HepG2 (cell line): ENCODE results near the gene IKZF3. TPM values are rescaled to one million over a fixed set of nuclear protein-coding genes. Genes with fewer than 3 reads are reported as not detected.

Experiments
- ATAC-seq: fragments of 200-7000 bp; cut with Tn5 transposase; 3 replicates; pipeline ENCODE4 v1.9.1; 2020; ENCODE audit warnings: mild to moderate bottlenecking, moderate library complexity
- BruUV-seq: library from RNA; stranded (reverse); fragments of 400-500 nt; replicated peaks from 2 replicates; lab custom pipeline; 2021; lab: Mats Ljungman, UMichigan
- CTCF ChIA-PET: fragments of 300-600 bp; formaldehyde crosslinking; extraction: SDS; loops from one replicate; lab custom pipeline; 2021; ENCODE audit warnings: low total read pairs, inconsistent platforms, low intra/inter-chr PET ratio; lab: Yijun Ruan, JAX
- POLR2A ChIA-PET: fragments of 350-600 bp; sonication (Branson Sonifier 250); formaldehyde crosslinking; loops from one replicate; lab custom pipeline; 2020; ENCODE audit warnings: antibody characterized with exemption, inconsistent platforms; lab: Yijun Ruan, JAX
- DNase-seq: peaks from one replicate; pipeline ENCODE4 v3.0.0-alpha.2; 2015; ENCODE audit warnings: low spot score
- FAIRE-seq: peaks from 3 replicates; lab custom pipeline; 2011; peaks lifted over from hg19 to GRCh38; lab: Jason Lieb, UNC
- H2AFZ ChIP-seq: one replicate; pipeline ENCODE4 v1.6.1; 2011; ENCODE audit warnings: low read length, inconsistent platforms
- H3K27ac ChIP-seq: fragments of 300-600 bp; 3 replicates; pipeline ENCODE4 v1.8.0; 2011; ENCODE audit warnings: mixed run types, mild to moderate bottlenecking, mixed read lengths, low read length, inconsistent platforms; ENCODE audit not compliant: insufficient read depth; ENCODE audit errors: extremely low read length
- H3K27me3 ChIP-seq, 2 experiments: fragments of 200-600 bp in 1 of 2; 2 replicates in 1 of 2; 3 replicates in 1 of 2; pipeline versions ENCODE4 v1.6.0 to v1.8.0; 2011; ENCODE audit warnings: low read length in 2 of 2, mild to moderate bottlenecking in 2 of 2, moderate library complexity in 2 of 2, inconsistent platforms in 1 of 2; ENCODE audit not compliant: insufficient read depth in 2 of 2, control insufficient read depth in 1 of 2
- H3K36me3 ChIP-seq, 2 experiments: fragments of 200-600 bp in 1 of 2; replicated peaks in 1 of 2; 2 replicates in 1 of 2; 3 replicates in 1 of 2; pipeline versions ENCODE4 v1.5.1 to v1.8.0; 2011; ENCODE audit warnings: low read length in 2 of 2, inconsistent platforms in 1 of 2; ENCODE audit not compliant: insufficient read depth in 2 of 2, control insufficient read depth in 1 of 2
- H3K4me1 ChIP-seq: 2 replicates; pipeline ENCODE4 v1.5.1; 2012; ENCODE audit warnings: low read length, inconsistent platforms; ENCODE audit not compliant: insufficient read depth
- H3K4me2 ChIP-seq: 2 replicates; pipeline ENCODE4 v1.6.0; 2011; ENCODE audit warnings: low read depth, low read length, inconsistent platforms
- H3K4me3 ChIP-seq, 3 experiments: fragments of 200-600 bp in 1 of 3; sonication (generic), shearing (Covaris generic) in 1 of 3; replicated peaks in 1 of 3; 2 replicates each; pipeline ENCODE4 v1.5.1; 2011 to 2016; ENCODE audit warnings: low read length in 3 of 3, inconsistent platforms in 2 of 3, low read depth in 2 of 3, mild to moderate bottlenecking in 2 of 3, control low read depth in 1 of 3, mixed read lengths in 1 of 3; ENCODE audit not compliant: insufficient read depth in 1 of 3
- H3K79me2 ChIP-seq: one replicate; pipeline ENCODE4 v1.6.1; 2011; ENCODE audit warnings: low read length, inconsistent platforms; ENCODE audit not compliant: insufficient read depth
- H3K9ac ChIP-seq: 2 replicates; pipeline ENCODE4 v1.6.0; 2011; ENCODE audit warnings: mild to moderate bottlenecking, low read depth, low read length, inconsistent platforms; ENCODE audit not compliant: insufficient read depth
- H3K9me3 ChIP-seq: 2 replicates; pipeline ENCODE4 v1.5.1; 2012; ENCODE audit warnings: mild to moderate bottlenecking, low read length
- H4K20me1 ChIP-seq: 2 replicates; pipeline ENCODE4 v1.6.0; 2011; ENCODE audit warnings: inconsistent platforms, mild to moderate bottlenecking, low read length, moderate library complexity; ENCODE audit not compliant: insufficient read depth
- AKAP8 ChIP-seq: sonication (generic); formaldehyde crosslinking; IDR thresholded peaks from 2 replicates; pipeline ENCODE4 v1.5.1; 2020; ENCODE audit warnings: mild to moderate bottlenecking, missing genetic modification reagents
- BCL6 ChIP-seq: IDR thresholded peaks from 2 replicates; pipeline ENCODE4 v1.6.1; 2016; ENCODE audit warnings: missing genetic modification reagents, missing compliant biosample characterization
- BRCA1 ChIP-seq: sonication (generic); formaldehyde crosslinking; IDR thresholded peaks from 2 replicates; pipeline ENCODE4 v1.4.0; 2020; ENCODE audit warnings: missing genetic modification reagents
- BRF2 ChIP-seq: sonication (generic); formaldehyde crosslinking; IDR thresholded peaks from 2 replicates; pipeline ENCODE4 v1.8.1; 2022; ENCODE audit warnings: mild to moderate bottlenecking, missing genetic modification reagents
- E2F2 ChIP-seq: sonication (generic); formaldehyde crosslinking; IDR thresholded peaks from 2 replicates; pipeline ENCODE4 v1.4.0; 2020; ENCODE audit warnings: missing genetic modification reagents, borderline replicate concordance
- EED ChIP-seq: sonication (generic); formaldehyde crosslinking; IDR thresholded peaks from 2 replicates; pipeline ENCODE4 v1.5.0; 2020; ENCODE audit warnings: mild to moderate bottlenecking, missing genetic modification reagents
- HDAC1 ChIP-seq: sonication (generic); formaldehyde crosslinking; IDR thresholded peaks from 2 replicates; pipeline ENCODE4 v1.5.1; 2020; ENCODE audit warnings: mild to moderate bottlenecking, missing genetic modification reagents
- ISL2 ChIP-seq: sonication (generic); formaldehyde crosslinking; IDR thresholded peaks from 2 replicates; pipeline ENCODE4 v1.5.0; 2020; ENCODE audit warnings: missing genetic modification reagents
- KDM5B ChIP-seq: sonication (generic); formaldehyde crosslinking; IDR thresholded peaks from 2 replicates; pipeline ENCODE4 v1.4.0; 2020; ENCODE audit warnings: missing genetic modification reagents, mild to moderate bottlenecking, borderline replicate concordance
- RARA ChIP-seq: IDR thresholded peaks from 2 replicates; pipeline ENCODE4 v1.6.1; 2016; ENCODE audit warnings: missing genetic modification reagents, missing compliant biosample characterization
- RXRA ChIP-seq: sonication (generic); formaldehyde crosslinking; IDR thresholded peaks from 2 replicates; pipeline ENCODE4 v1.5.1; 2020; ENCODE audit warnings: missing genetic modification reagents
- SKI ChIP-seq: fragments of 450-650 bp; IDR thresholded peaks from one replicate; pipeline ENCODE4 v1.6.1; 2018; ENCODE audit warnings: mild to moderate bottlenecking; ENCODE audit not compliant: partially characterized antibody
- THRA ChIP-seq: sonication (generic); formaldehyde crosslinking; IDR thresholded peaks from 2 replicates; pipeline ENCODE4 v1.4.0; 2020; ENCODE audit warnings: missing genetic modification reagents, borderline replicate concordance
- ZBTB38 ChIP-seq: sonication (generic); formaldehyde crosslinking; IDR thresholded peaks from 2 replicates; pipeline ENCODE4 v1.5.1; 2020; ENCODE audit warnings: mild to moderate bottlenecking, missing genetic modification reagents
- ZNF121 ChIP-seq: sonication (generic); formaldehyde crosslinking; IDR thresholded peaks from 2 replicates; pipeline ENCODE4 v1.5.0; 2020; ENCODE audit warnings: mild to moderate bottlenecking, missing genetic modification reagents
- ZNF160 ChIP-seq: sonication (generic); formaldehyde crosslinking; IDR thresholded peaks from 2 replicates; pipeline ENCODE4 v1.8.0; 2022; ENCODE audit warnings: mild to moderate bottlenecking, inconsistent platforms, missing genetic modification reagents
- ZNF263 ChIP-seq: sonication (generic); formaldehyde crosslinking; IDR thresholded peaks from 2 replicates; pipeline ENCODE4 v1.4.0; 2020; ENCODE audit warnings: missing genetic modification reagents
- ZNF768 ChIP-seq: sonication (generic); formaldehyde crosslinking; IDR thresholded peaks from 2 replicates; pipeline ENCODE4 v1.4.0; 2020; ENCODE audit warnings: missing genetic modification reagents
- ZNF770 ChIP-seq: sonication (generic); formaldehyde crosslinking; IDR thresholded peaks from 2 replicates; pipeline ENCODE4 v1.5.0; 2020; ENCODE audit warnings: mild to moderate bottlenecking, missing genetic modification reagents
- WGBS: methylation state at CpG from one replicate; pipeline ENCODE4 v1.1.6; 2017; ENCODE audit warnings: low lambda C conversion rate; 5-methylcytosine and 5-hydroxymethylcytosine counted together
- in situ Hi-C: cut with HindIII; loops from 2 replicates; pipeline ENCODE4 v1.10.0; 2017; ENCODE audit warnings: low pct_unique_long_range_greater_than_20kb; ENCODE audit not compliant: extremely low pct_ligation_motif_present
- intact Hi-C: fragments of 100-400 bp; cut with micrococcal nuclease; formaldehyde crosslinking; loops from one replicate; pipeline ENCODE4 v1.10.0; 2022; ENCODE audit not compliant: unreplicated experiment
- polyA plus RNA-seq, 8 experiments: library from polyadenylated mRNA; depleted of rRNA in 3 of 8; stranded (reverse) in 7 of 8; unstranded in 1 of 8; fragments of >200 nt; fragmentation: Illumina TruSeq in 4 of 8; extraction: Trizol in 4 of 8; gene quantifications; 2 replicates each; pipeline versions ENCODE4 v1.2.1 to v1.2.3, GENCODE V29; 2011 to 2016; ENCODE audit warnings: low read depth in 4 of 8, missing spikeins in 1 of 8, mixed read lengths in 1 of 8; ENCODE audit not compliant: insufficient read depth in 1 of 8
- total RNA-seq, 5 experiments: library from RNA; depleted of rRNA; stranded (reverse); fragments of >200 nt; fragmentation: Illumina TruSeq; extraction: Trizol; gene quantifications; 2 replicates each; pipeline ENCODE4 v1.2.3, GENCODE V29; 2016; ENCODE audit warnings: low read depth in 1 of 5

The IKZF3 gene
- total and polyA plus RNA-seq, 2 of the 13 experiments (the other 11 are each of a cell fraction or from before 2014, with no cell fraction given): not detected

GRCh38 chr17:39751637-39752036 lies 112.5 kb downstream of the IKZF3 start:
- in situ Hi-C loops: loop anchor here (5.0 kb wide), 2 partner anchors 79 to 129 kb away; no protein-coding TSS in a partner anchor
- ChIA-PET POLR2A (interaction anchor here (1.0 to 5.3 kb wide), 8 partner anchors 12 to 114 kb away, joined by 3 to 79 read pairs (median 16); partner anchors contain the start of gene STARD3), CTCF (no interaction called here)
- DNase-seq (no peak), FAIRE-seq (no peak), ATAC-seq (no peak)
- intact Hi-C loops: loop anchor here (5.0 kb wide), 1 partner anchor 79 kb away; no protein-coding TSS in a partner anchor
- Histone ChIP-seq H2AFZ (no peak overlapping the region), H3K4me2 (peak overlapping the region; percentile 8; the same call in 1 of the 2 replicates), H4K20me1 (no peaks in the 10 kb centered on the region; the same call in 1 of the 2 replicates), H3K27ac (no peak overlapping the region), H3K9me3 (no peaks in the 10 kb centered on the region), H3K36me3 (peaks cover 1 to 6% of the 10 kb centered on the region in 2 experiments; a peak in 2 of 5 replicates), H3K4me3 (peak overlapping the region in 1 of 3 experiments; percentile 4; a peak in 1 of 6 replicates), H3K79me2 (no peaks in the 10 kb centered on the region), H3K27me3 (peaks cover 2 to 18% of the 10 kb centered on the region in 2 experiments; a peak in 4 of 5 replicates), H3K4me1 (peaks cover 79% of the 10 kb centered on the region), H3K9ac (no peak overlapping the region; the same call in 1 of the 2 replicates)
- no TSS peak for BruUV-seq
- WGBS: 36% methylated on average over 7 of the region's 10 CpGs
- TF ChIP-seq RXRA (peak; percentile 81), SKI (peak; percentile 19), RARA (peak; percentile 93), ZNF768 (CRISPR knock-in tag) (0 out of 2 replicates have a peak, but pooled peaks have one; percentile 5), ZNF770 (CRISPR knock-in tag) (no peak), ZNF160 (CRISPR knock-in tag) (no peak), BRF2 (CRISPR knock-in tag) (no peak), E2F2 (CRISPR knock-in tag) (no peak), EED (CRISPR knock-in tag) (no peak), KDM5B (no peak), AKAP8 (0 out of 2 replicates have a peak, but pooled peaks have one; percentile 13), HDAC1 (no peak), ZNF121 (CRISPR knock-in tag) (no peak), ZBTB38 (CRISPR knock-in tag) (no peak), BCL6 (CRISPR knock-in tag) (0 out of 2 replicates have a peak, but pooled peaks have one; percentile 25), ZNF263 (CRISPR knock-in tag) (peak; percentile 76), ISL2 (CRISPR knock-in tag) (no peak), BRCA1 (CRISPR knock-in tag) (no peak), THRA (peak; percentile 56; the same call in 1 of the 2 replicates)
